K562 (cell line): Measurements from ENCODE around the gene TKTL1. TPM values are rescaled to one million over a fixed set of nuclear protein-coding genes. Genes with fewer than 3 reads are reported as not detected.

Experiments used
- CAMTA2 ChIP-seq: fragments of 250-450 bp; sonication (Bioruptor Pico); conservative IDR thresholded peaks from 2 replicates; pipeline ENCODE4 v1.5.1; 2022
- EWSR1 ChIP-seq: fragments of 450-650 bp; IDR thresholded peaks from 2 replicates; pipeline ENCODE4 v1.6.1; 2018; ENCODE audit warnings: borderline replicate concordance, mild to moderate bottlenecking, low read depth, moderate library complexity; ENCODE audit not compliant: partially characterized antibody
- RBM17 ChIP-seq: fragments of 200-400 bp; formaldehyde crosslinking; IDR thresholded peaks from 2 replicates; pipeline ENCODE4 v1.6.1; 2017; ENCODE audit warnings: low read depth, mild to moderate bottlenecking, low read length, borderline replicate concordance
- ZNF431 ChIP-seq: sonication (generic); formaldehyde crosslinking; IDR thresholded peaks from 2 replicates; pipeline ENCODE4 v1.8.0; 2022; ENCODE audit warnings: mild to moderate bottlenecking, missing genetic modification reagents
- ZSCAN32 ChIP-seq: fragments of 450-650 bp; formaldehyde crosslinking; IDR thresholded peaks from 2 replicates; pipeline ENCODE4 v1.4.0; 2020; ENCODE audit warnings: mild to moderate bottlenecking, moderate library complexity
- polyA plus RNA-seq, 8 experiments: library from polyadenylated mRNA; depleted of rRNA in 4 of 8; stranded (reverse) in 5 of 8; unstranded in 3 of 8; fragments of >200 nt; fragmentation: Nextera tagmentation in 2 of 8; fragmentation: Illumina TruSeq in 1 of 8; extraction: Ambion mirVana in 2 of 8; extraction: Trizol in 1 of 8; gene quantifications; 2 replicates each; pipeline versions ENCODE4 v1.2.1 to v1.2.3, GENCODE V29; 2011 to 2014; ENCODE audit warnings: inconsistent platforms in 1 of 8, missing spikeins in 1 of 8
- total RNA-seq, 7 experiments: library from RNA; depleted of rRNA in 6 of 7; stranded (reverse); fragments of >200 nt in 6 of 7; fragmentation: Illumina TruSeq in 2 of 7; extraction: Trizol in 2 of 7; gene quantifications; 2 replicates each; pipeline versions ENCODE4 v1.2.1 to v1.2.3, GENCODE V29; 2011 to 2021; ENCODE audit warnings: low replicate concordance in 1 of 7
- TF ChIP-seq, protein P1 (sequence below): sonication (generic); formaldehyde crosslinking; IDR thresholded peaks from 2 replicates; pipeline ENCODE4 v1.8.0; 2023; ENCODE audit warnings: mild to moderate bottlenecking, missing genetic modification reagents
- TF ChIP-seq, protein P2 (sequence below): fragments of 250-450 bp; sonication (Bioruptor Pico); IDR thresholded peaks from 2 replicates; pipeline ENCODE4 v1.5.0; 2021; ENCODE audit warnings: mild to moderate bottlenecking, moderate library complexity
- TF ChIP-seq, protein P3 (sequence below): fragments of 450-650 bp; IDR thresholded peaks from 2 replicates; pipeline ENCODE4 v1.7.1; 2018; ENCODE audit warnings: mild to moderate bottlenecking, low read depth; ENCODE audit not compliant: partially characterized antibody

Gene TKTL1
- total and polyA plus RNA-seq, 9 of the 15 experiments (the other 6 are each of a cell fraction or from before 2014, with no cell fraction given) = 0.18 to 0.71 (median 0.38) TPM

DNA sequence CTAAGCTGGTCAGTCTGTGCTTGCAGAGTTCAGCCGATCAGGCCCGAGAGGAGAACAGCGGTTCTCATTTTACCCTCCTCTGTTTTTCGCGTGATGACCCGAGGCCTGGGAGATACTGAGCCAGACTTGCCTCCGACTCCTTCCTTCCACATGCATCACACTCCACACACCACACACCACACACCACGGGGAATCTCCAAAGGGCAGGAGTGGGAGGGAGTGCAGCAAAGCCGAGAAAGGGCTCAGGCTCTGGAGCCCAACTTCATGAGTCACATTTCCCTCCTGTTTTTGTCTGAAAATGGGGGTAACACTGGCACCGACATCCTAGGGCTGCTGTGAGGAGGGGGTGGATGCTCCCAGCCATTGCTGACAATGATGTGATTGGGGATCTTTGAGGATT is 38.9 kb downstream of the TKTL1 start (continued):
- TF ChIP-seq, protein P1, sequence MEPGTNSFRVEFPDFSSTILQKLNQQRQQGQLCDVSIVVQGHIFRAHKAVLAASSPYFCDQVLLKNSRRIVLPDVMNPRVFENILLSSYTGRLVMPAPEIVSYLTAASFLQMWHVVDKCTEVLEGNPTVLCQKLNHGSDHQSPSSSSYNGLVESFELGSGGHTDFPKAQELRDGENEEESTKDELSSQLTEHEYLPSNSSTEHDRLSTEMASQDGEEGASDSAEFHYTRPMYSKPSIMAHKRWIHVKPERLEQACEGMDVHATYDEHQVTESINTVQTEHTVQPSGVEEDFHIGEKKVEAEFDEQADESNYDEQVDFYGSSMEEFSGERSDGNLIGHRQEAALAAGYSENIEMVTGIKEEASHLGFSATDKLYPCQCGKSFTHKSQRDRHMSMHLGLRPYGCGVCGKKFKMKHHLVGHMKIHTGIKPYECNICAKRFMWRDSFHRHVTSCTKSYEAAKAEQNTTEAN (CRISPR knock-in tag) = no peak
- TF ChIP-seq RBM17 (no peak), ZNF431 (CRISPR knock-in tag) (no peak), ZSCAN32 (CRISPR knock-in tag) (no peak), CAMTA2 (CRISPR knock-in tag) (no peak), EWSR1 (no peak)
- TF ChIP-seq, protein P2, sequence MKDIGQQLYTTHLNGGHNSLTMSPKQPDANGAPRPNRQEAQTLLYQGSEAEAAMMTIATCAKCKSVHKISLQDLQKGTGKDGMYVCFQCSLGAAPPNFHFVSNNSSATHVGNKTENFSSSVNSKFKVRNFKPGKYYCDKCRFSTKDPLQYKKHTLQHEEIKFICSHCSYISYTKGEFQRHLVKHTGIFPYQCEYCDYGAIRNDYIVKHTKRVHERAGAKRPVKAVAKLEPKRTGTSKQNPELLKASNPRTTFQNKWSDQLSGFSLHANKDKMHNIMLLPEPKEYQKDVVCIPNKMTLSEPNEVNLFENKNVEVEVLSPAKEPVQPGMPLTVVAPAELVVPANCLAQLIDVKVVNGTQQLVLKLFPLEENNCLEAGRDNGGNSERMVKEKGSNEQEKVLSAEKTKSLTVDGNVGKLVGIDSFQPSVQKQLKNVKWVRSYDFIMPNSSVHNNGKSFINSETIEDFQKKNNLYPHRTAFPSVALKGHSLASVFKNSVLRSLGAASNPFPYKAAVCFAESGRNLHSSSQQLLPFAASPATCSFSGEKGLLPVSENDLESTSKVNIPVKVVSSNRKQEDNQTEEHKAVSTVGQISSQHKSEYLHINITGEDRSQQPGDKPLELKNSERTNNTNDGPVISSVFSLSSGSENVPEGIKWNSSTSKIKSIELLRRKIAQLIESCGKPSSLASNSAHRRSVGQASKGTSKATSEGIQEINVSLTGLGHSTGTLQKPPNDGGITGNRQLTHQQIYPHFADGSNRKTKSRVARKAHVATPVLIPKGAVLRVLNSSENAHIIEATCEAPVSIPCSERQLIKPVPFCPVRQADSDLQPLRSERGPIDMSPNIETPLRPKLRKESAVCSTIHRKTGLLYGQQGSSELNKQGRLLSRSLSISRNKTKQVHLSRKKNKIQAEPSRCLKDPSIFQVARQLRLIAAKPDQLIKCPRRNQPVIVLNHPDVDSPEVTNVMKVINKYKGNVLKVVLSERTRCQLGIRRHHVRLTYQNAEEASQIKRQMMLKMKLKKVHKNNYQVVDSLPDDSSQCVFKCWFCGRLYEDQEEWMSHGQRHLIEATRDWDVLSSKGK = no peak
- TF ChIP-seq, protein P3, sequence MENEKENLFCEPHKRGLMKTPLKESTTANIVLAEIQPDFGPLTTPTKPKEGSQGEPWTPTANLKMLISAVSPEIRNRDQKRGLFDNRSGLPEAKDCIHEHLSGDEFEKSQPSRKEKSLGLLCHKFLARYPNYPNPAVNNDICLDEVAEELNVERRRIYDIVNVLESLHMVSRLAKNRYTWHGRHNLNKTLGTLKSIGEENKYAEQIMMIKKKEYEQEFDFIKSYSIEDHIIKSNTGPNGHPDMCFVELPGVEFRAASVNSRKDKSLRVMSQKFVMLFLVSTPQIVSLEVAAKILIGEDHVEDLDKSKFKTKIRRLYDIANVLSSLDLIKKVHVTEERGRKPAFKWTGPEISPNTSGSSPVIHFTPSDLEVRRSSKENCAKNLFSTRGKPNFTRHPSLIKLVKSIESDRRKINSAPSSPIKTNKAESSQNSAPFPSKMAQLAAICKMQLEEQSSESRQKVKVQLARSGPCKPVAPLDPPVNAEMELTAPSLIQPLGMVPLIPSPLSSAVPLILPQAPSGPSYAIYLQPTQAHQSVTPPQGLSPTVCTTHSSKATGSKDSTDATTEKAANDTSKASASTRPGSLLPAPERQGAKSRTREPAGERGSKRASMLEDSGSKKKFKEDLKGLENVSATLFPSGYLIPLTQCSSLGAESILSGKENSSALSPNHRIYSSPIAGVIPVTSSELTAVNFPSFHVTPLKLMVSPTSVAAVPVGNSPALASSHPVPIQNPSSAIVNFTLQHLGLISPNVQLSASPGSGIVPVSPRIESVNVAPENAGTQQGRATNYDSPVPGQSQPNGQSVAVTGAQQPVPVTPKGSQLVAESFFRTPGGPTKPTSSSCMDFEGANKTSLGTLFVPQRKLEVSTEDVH = no peak
